ENCODE measurements around the gene EFHD2. TPM values are rescaled to one million over a fixed set of nuclear protein-coding genes. Genes with fewer than 3 reads are reported as not detected.

The EFHD2 gene
- 77.5 and 77.6 TPM in 2 replicates for total RNA-seq

DNA sequence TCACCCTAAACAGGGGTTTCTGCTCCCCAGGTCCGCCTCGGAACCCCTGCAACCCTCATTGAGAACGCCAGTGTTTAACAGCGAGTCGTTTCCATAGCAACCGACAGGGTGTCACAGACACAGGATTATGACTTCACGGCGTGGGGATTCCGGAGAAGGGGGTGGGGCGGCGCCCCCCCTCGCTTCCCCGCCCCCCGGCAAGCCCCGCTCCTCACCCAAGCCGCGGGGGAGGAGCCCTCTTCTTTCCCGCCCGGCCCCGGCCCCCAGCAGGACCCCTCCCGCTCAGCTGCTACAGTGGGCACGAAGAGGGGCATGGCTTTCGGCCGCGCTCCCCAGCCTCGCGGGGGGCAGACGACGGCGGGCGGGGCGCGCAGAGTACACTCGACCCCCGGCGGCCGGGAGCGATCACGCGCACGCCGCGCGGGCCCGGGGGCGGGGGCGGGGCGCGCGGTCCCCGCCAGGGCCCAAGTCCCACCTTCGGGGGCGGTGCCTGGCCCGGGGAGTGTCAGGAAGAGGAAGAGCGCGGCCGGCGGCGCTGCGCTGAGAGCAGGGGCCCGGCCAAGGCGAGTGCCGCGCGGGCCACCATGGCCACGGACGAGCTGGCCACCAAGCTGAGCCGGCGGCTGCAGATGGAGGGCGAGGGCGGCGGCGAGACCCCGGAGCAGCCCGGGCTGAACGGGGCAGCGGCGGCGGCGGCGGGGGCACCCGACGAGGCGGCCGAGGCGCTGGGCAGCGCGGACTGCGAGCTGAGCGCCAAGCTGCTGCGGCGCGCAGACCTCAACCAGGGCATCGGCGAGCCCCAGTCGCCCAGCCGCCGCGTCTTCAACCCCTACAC is at the start of gene EFHD2:
Gene EFHD2, plus strand, starts transcription at position 501 of the 835 bp plus-strand sequence. Its CDS starts 84 bp downstream, at position 585.

GRCh38 chr1:15456313-15456954 is 46.7 kb downstream of the EFHD2 start, which contains the start of gene CELA2A:
Gene CELA2A, plus strand, starts transcription at chr1:15456732. Its CDS starts 22 bp downstream, at chr1:15456754.

GRCh38 chr1:15475752-15476314 is 66.1 kb downstream of the EFHD2 start, which contains the start of gene CELA2B:
Gene CELA2B, plus strand, starts transcription at chr1:15476104. Its CDS starts 22 bp downstream, at chr1:15476126.

Other genes starting within 250 kb of the EFHD2 start
- under 0.01 and 0.17 TPM in 2 replicates for gene FHAD1, start 162.7 kb upstream of the EFHD2 start, total RNA-seq
- not detected in 2 replicates for gene CTRC, start 28.6 kb downstream of the EFHD2 start, total RNA-seq
- gene CELA2A, start 46.8 kb downstream of the EFHD2 start, total RNA-seq, result not detected in 2 replicates
- gene CELA2B, start 66.2 kb downstream of the EFHD2 start, total RNA-seq, result not detected in 2 replicates
- 7.4 and 8.6 TPM in 2 replicates for gene CASP9, start 114.3 kb downstream of the EFHD2 start, total RNA-seq
- gene DNAJC16, start 117.0 kb downstream of the EFHD2 start, total RNA-seq, result 7.0 and 7.2 TPM in 2 replicates
- 2.1 and 3.9 TPM in 2 replicates for gene AGMAT, start 175.2 kb downstream of the EFHD2 start, total RNA-seq
- 3.9 and 4.3 TPM in 2 replicates for gene DDI2, start 207.6 kb downstream of the EFHD2 start, total RNA-seq

Measured in bronchus fibroblast of lung (primary cell).